GM12878 (cell line): ENCODE measurements around the gene KATNB1. TPM values are rescaled to one million over a fixed set of nuclear protein-coding genes. Genes with fewer than 3 reads are reported as not detected.

Experiments
- ATAC-seq: fragments of 200-7000 bp; cut with Tn5 transposase; 3 replicates; pipeline ENCODE4 v1.9.1; 2020; ENCODE audit warnings: mild to moderate bottlenecking, moderate library complexity
- BruUV-seq: library from RNA; stranded (reverse); fragments of 400-500 nt; replicated peaks from 2 replicates; lab custom pipeline; 2021; lab: Mats Ljungman, UMichigan
- CTCF ChIA-PET: fragments of 300-600 bp; sonication (Branson Sonifier 250); formaldehyde crosslinking; extraction: SDS; loops from one replicate; lab custom pipeline; 2021; ENCODE audit warnings: inconsistent platforms; lab: Yijun Ruan, JAX
- POLR2A ChIA-PET: fragments of 350-600 bp; formaldehyde crosslinking; extraction: SDS; loops from one replicate; lab custom pipeline; 2021; ENCODE audit warnings: inconsistent platforms; lab: Charles Lee
- RAD21 ChIA-PET: fragments of 300-600 bp; sonication (Branson Sonifier 250); formaldehyde crosslinking; loops from one replicate; lab custom pipeline; 2023; ENCODE audit warnings: antibody characterized with exemption; ENCODE audit not compliant: unreplicated experiment; lab: Charles Lee
- SMC1A ChIA-PET: fragments of 300-600 bp; sonication (Branson Sonifier 250); formaldehyde crosslinking; loops from one replicate; lab custom pipeline; 2023; ENCODE audit not compliant: unreplicated experiment, uncharacterized antibody; lab: Charles Lee
- DNase-seq: peaks from one replicate; pipeline ENCODE4 v3.0.0-alpha.2; 2011; ENCODE audit warnings: low read depth, low spot score
- FAIRE-seq: peaks from 3 replicates; lab custom pipeline; 2011; peaks lifted over from hg19 to GRCh38; lab: Jason Lieb, UNC
- H2AFZ ChIP-seq: 2 replicates; pipeline ENCODE4 v1.6.0; 2011; ENCODE audit warnings: low read depth, low read length, control low read depth; ENCODE audit not compliant: control insufficient read depth
- H3K27ac ChIP-seq: 2 replicates; pipeline ENCODE4 v1.5.1; 2011; ENCODE audit warnings: control low read depth; ENCODE audit not compliant: control insufficient read depth, insufficient read depth
- H3K27me3 ChIP-seq, 2 experiments: replicated peaks in 1 of 2; 2 replicates each; pipeline versions ENCODE4 v1.6.0 to v1.6.1; 2011; ENCODE audit warnings: low read length in 1 of 2; ENCODE audit not compliant: control insufficient read depth in 2 of 2, insufficient read depth in 2 of 2
- H3K36me3 ChIP-seq, 2 experiments: 2 replicates each; pipeline ENCODE4 v1.5.1; 2011; ENCODE audit warnings: low read length in 1 of 2; ENCODE audit not compliant: control insufficient read depth in 2 of 2, insufficient read depth in 2 of 2
- H3K4me1 ChIP-seq: 2 replicates; pipeline ENCODE4 v1.6.1; 2011; ENCODE audit warnings: mild to moderate bottlenecking, low read length, moderate library complexity, mixed read lengths; ENCODE audit not compliant: control insufficient read depth, insufficient read depth
- H3K4me2 ChIP-seq: 2 replicates; pipeline ENCODE4 v1.6.0; 2011; ENCODE audit warnings: control low read depth; ENCODE audit not compliant: control insufficient read depth, insufficient read depth
- H3K4me3 ChIP-seq: fragments of 200-600 bp; sonication (generic); 2 replicates; pipeline ENCODE4 v1.5.1; 2016
- H3K79me2 ChIP-seq: 2 replicates; pipeline ENCODE4 v1.6.0; 2011; ENCODE audit warnings: low read length; ENCODE audit not compliant: control insufficient read depth, insufficient read depth
- H3K9ac ChIP-seq: 2 replicates; pipeline ENCODE4 v1.8.0; 2011; ENCODE audit warnings: low read length, control low read depth, mixed read lengths; ENCODE audit not compliant: control insufficient read depth, insufficient read depth
- H3K9me3 ChIP-seq: replicated peaks from 3 replicates; pipeline ENCODE4 v1.5.1; 2011; ENCODE audit warnings: mild to moderate bottlenecking, low read length; ENCODE audit not compliant: control insufficient read depth, insufficient read depth
- H4K20me1 ChIP-seq: 2 replicates; pipeline ENCODE4 v1.6.0; 2011; ENCODE audit not compliant: control insufficient read depth, insufficient read depth
- E2F8 ChIP-seq: fragments of 450-650 bp; IDR thresholded peaks from 2 replicates; pipeline ENCODE4 v1.6.1; 2018; ENCODE audit warnings: mild to moderate bottlenecking, low read depth, moderate library complexity; ENCODE audit not compliant: partially characterized antibody
- EP300 ChIP-seq, 2 experiments: fragments of 150-350 bp in 1 of 2; IDR thresholded peaks; 2 replicates each; pipeline ENCODE4 v1.6.1; 2011 to 2012; ENCODE audit warnings: low read depth in 2 of 2, low read length in 2 of 2, borderline replicate concordance in 1 of 2, improper control_type of control experiment in 1 of 2, inconsistent platforms in 1 of 2; ENCODE audit not compliant: control insufficient read depth in 1 of 2
- HDAC2 ChIP-seq: fragments of 200-600 bp; sonication (generic); IDR thresholded peaks from 2 replicates; pipeline ENCODE4 v1.6.1; 2017
- SUPT20H ChIP-seq: IDR thresholded peaks from 2 replicates; pipeline ENCODE4 v1.6.1; 2011; ENCODE audit warnings: low read depth, mild to moderate bottlenecking, low read length, moderate library complexity, borderline replicate concordance; ENCODE audit not compliant: control insufficient read depth
- WRNIP1 ChIP-seq: IDR thresholded peaks from 2 replicates; pipeline ENCODE4 v1.6.1; 2011; ENCODE audit warnings: low read depth, low read length, improper control_type of control experiment, borderline replicate concordance
- WGBS: methylation state at CpG from one replicate; pipeline ENCODE4 v1.1.6; 2016; ENCODE audit warnings: low lambda C conversion rate; ENCODE audit not compliant: insufficient replicate concordance, insufficient coverage; ENCODE audit errors: missing lambda C conversion rate; 5-methylcytosine and 5-hydroxymethylcytosine counted together
- in situ Hi-C: fragments of 300-500 bp; cut with MboI; formaldehyde crosslinking; loops from 9 replicates; pipeline ENCODE4 v1.14.3; 2018; ENCODE audit warnings: mixed read lengths
- intact Hi-C: fragments of 100-400 bp; cut with micrococcal nuclease; formaldehyde crosslinking; loops from one replicate; pipeline ENCODE4 v1.14.2; 2022; ENCODE audit not compliant: unreplicated experiment
- polyA plus RNA-seq, 11 experiments: library from polyadenylated mRNA; depleted of rRNA in 4 of 11; unstranded in 6 of 11; stranded (reverse) in 5 of 11; fragments of >200 nt; fragmentation: Nextera tagmentation in 4 of 11; fragmentation: Illumina TruSeq in 1 of 11; extraction: Ambion mirVana in 4 of 11; extraction: Trizol in 1 of 11; gene quantifications; 1 replicate in 1 of 11; 2 replicates in 10 of 11; pipeline versions ENCODE4 v1.2.1 to v1.2.3, GENCODE V29; 2011 to 2016; ENCODE audit warnings: inconsistent platforms in 2 of 11, missing spikeins in 2 of 11, low read depth in 1 of 11
- total RNA-seq, 4 experiments: library from RNA; depleted of rRNA in 3 of 4; stranded (reverse); fragments of >200 nt in 3 of 4; fragmentation: Illumina TruSeq in 1 of 4; extraction: Trizol in 1 of 4; gene quantifications; 2 replicates each; pipeline versions ENCODE4 v1.2.1 to v1.2.3, GENCODE V29; 2013 to 2021

The KATNB1 gene
- total and polyA plus RNA-seq, 10 of the 15 experiments (the other 5 are each of a cell fraction or from before 2014, with no cell fraction given), result 0.71 to 46.5 (median 19.5) TPM

GRCh38 chr16:57754354-57755060, 18.9 kb downstream of the KATNB1 start:
- no peak for DNase-seq
- ChIA-PET POLR2A (no interaction called here), SMC1A (no interaction called here)
- no peak for ATAC-seq
- Histone ChIP-seq H3K36me3 (no peaks in the 10 kb centered on the region; a peak in 2 of 4 replicates), H3K9ac (no peak overlapping the region)
- TF ChIP-seq E2F8 (no peak), EP300 (IDR thresholded peaks at IDR 0.05; ENCODE audit: borderline replicate concordance in 1 of 2, control insufficient read depth in 1 of 2, low read depth in 2 of 2, low read length in 2 of 2) (no peak), WRNIP1 (no peak), HDAC2 (no peak), SUPT20H (no peak)
- TF ChIP-seq, all 136 proteins: peak for 0
- H3K4me3 ChIP-seq, result no peak overlapping the region
- no peaks in the 10 kb centered on the region for H3K9me3 ChIP-seq
- BruUV-seq, result no TSS peak
- FAIRE-seq, result no peak
- H3K4me2 ChIP-seq, result no peak overlapping the region
- 75% methylated on average over 9 of the region's 9 CpGs for WGBS
- intact Hi-C loops, result loop anchor here (5.0 kb wide), 1 partner anchor 108 kb away; no protein-coding TSS in a partner anchor
- H4K20me1 ChIP-seq, result no peaks in the 10 kb centered on the region
- H2AFZ ChIP-seq, result no peak overlapping the region
- no peak overlapping the region for H3K27ac ChIP-seq
- no peaks in the 10 kb centered on the region for H3K4me1 ChIP-seq
- H3K79me2 ChIP-seq, result no peaks in the 10 kb centered on the region
- ChIA-PET RAD21 (no interaction called here), CTCF (no interaction called here)
- no peaks in the 10 kb centered on the region for H3K27me3 ChIP-seq
- in situ Hi-C loops, result loop anchor here (5.0 kb wide), 1 partner anchor 248 kb away; the partner anchor contains the start of genes USB1 and ZNF319
